Right renal cortex interstitium (tissue), 3 donors: ENCODE data around the gene XAB2. TPM values are rescaled to one million over a fixed set of nuclear protein-coding genes. Genes with fewer than 3 reads are reported as not detected.

Experiments
- DNase-seq, 3 donors: peaks; one replicate each; pipeline ENCODE4 v3.0.0-alpha.2; 2013; ENCODE audit warnings: low read depth in 3 of 3, low spot score in 2 of 3
- polyA plus RNA-seq, 3 donors: library from polyadenylated mRNA; unstranded; fragments of 120-200 nt; gene quantifications; one replicate each; pipeline ENCODE4 v1.2.1, GENCODE V29; 2013; ENCODE audit not compliant: insufficient read length in 3 of 3

XAB2 gene
- polyA plus RNA-seq, 3 donors = 30.3 to 35.7 (median 30.9) TPM

GRCh38 chr19:7614859-7615741 lies 14.2 kb downstream of the XAB2 start:
- no peak for DNase-seq

GRCh38 chr19:7612282-7613274 lies 16.8 kb downstream of the XAB2 start:
- DNase-seq = no peak

- DNase-seq = no peak
These were observed 17.6 kb downstream of the XAB2 start for GRCh38 chr19:7611541-7612279.

GRCh38 chr19:7610491-7611240 lies 18.7 kb downstream of the XAB2 start:
- DNase-seq = no peak

GRCh38 chr19:7607874-7608560 lies 21.3 kb downstream of the XAB2 start:
- DNase-seq = no peak

GRCh38 chr19:7607212-7607873 lies 22.0 kb downstream of the XAB2 start:
- no peak for DNase-seq

GRCh38 chr19:7606289-7606688 lies 23.1 kb downstream of the XAB2 start:
- no peak for DNase-seq

GRCh38 chr19:7605490-7606222 lies 23.7 kb downstream of the XAB2 start:
- no peak for DNase-seq

- no peak for DNase-seq
These were observed 25.4 kb downstream of the XAB2 start for GRCh38 chr19:7603919-7604318.

- no peak for DNase-seq
These were observed 26.3 kb downstream of the XAB2 start for GRCh38 chr19:7602935-7603497.

GRCh38 chr19:7602240-7602934 lies 27.0 kb downstream of the XAB2 start:
- DNase-seq = no peak

- no peak for DNase-seq
These were observed 28.6 kb downstream of the XAB2 start for GRCh38 chr19:7600721-7601120.

- no peak for DNase-seq
These were observed 31.2 kb downstream of the XAB2 start for GRCh38 chr19:7598180-7598579.

GRCh38 chr19:7597689-7598088 lies 31.7 kb downstream of the XAB2 start:
- no peak for DNase-seq

GRCh38 chr19:7596211-7596937 lies 33.0 kb downstream of the XAB2 start:
- no peak for DNase-seq

GRCh38 chr19:7595466-7596133 lies 33.7 kb downstream of the XAB2 start, which contains the start of gene CAMSAP3:
Gene CAMSAP3, plus strand, starts transcription at chr19:7595863. Its CDS starts 140 bp downstream, at chr19:7596003.
- peak; percentile 23 to 35 (median 31) for DNase-seq
